NCI-H187 treated with DMSO at 0.1 percent for 48 hours (cell line): ENCODE data around the gene DXO.
"Not testable (repeated sequence)": the region's sequence is repeated elsewhere in the genome, so short reads cannot be mapped to it uniquely, and the experiment has no call there.

Experiments used
- DNase-seq: peaks from one replicate; lab custom pipeline; 2025; lab: John Stamatoyannopoulos, UW

The DXO gene

DNA sequence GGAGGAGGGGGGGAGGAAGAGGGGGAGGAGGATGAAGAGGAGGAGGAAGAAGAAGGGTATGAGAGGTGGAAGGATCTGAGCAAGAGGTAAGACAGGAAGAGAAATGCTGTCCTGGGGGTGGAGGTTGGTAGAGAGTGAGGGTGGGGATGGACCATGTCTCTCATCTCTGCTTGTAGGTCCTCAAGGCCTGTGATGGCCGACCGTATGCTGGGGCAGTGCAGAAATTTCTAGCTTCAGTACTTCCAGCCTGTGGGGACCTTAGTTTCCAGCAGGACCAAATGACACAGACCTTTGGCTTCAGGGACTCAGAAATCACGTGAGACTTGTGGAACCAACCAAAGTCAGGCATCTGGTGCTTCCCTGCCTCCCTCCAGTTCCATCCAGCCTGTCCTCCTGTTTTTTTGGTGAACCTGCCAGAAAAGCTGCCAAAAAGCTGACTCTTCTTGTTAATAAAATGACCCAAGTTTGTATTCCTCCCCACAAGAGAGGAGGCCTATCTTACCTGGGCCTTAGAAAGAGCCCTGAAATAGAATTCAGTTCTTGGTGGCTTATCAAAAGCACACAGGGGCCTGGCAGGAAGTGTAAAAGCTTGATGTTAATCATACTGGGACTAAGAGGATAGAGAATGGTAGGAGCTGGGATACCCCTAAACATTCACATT lies 7.4 kb upstream of the DXO start:
- no peak for DNase-seq

DNA sequence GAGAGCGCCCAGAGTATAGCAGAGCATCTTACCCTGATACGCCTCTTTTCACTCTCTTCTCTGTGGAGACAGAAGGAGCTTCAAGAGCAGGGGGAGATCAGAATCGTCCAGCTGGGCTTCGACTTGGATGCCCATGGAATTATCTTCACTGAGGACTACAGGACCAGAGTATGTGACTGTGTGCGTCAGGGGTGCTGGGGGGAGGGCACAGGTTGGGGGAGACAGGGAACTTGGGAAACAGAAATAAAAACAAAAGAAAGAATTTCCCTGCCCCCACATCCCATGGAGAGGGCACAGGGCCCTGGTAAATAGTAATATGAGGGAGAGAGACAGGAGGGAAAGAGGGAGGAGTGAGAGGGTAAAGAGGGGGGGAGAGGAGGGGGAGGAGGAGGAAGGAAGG lies 6.9 kb upstream of the DXO start:
- DNase-seq: no peak

DNA sequence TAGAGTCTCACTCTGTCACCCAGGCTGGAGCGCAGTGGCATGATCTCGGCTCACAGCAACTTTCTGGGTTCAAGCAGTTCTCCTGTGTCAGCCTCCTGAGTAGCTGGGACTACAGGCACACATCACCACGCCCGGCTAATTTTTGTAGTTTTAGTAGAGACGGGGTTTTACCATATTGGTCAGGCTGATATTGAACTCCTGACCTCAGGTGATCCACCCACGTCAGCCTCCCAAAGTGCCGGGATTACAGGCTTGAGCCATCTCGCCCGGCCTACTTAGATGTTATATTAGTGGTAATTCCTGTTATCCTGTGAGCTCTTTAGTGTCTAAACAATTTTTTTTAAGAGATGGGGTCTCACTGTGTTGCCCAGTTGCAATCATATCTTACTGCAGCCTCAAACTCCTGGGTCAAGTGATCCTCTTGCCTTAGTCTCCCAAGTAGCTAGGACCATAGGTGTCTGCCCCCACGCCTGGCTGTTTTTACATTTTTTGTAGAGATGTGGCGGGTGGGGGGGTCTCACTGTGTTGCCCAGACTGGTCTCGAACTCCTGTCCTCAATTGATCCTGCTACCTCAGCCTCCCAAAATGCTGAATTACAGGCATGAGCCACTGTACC lies 6.0 kb upstream of the DXO start:
- no peak for DNase-seq

DNA sequence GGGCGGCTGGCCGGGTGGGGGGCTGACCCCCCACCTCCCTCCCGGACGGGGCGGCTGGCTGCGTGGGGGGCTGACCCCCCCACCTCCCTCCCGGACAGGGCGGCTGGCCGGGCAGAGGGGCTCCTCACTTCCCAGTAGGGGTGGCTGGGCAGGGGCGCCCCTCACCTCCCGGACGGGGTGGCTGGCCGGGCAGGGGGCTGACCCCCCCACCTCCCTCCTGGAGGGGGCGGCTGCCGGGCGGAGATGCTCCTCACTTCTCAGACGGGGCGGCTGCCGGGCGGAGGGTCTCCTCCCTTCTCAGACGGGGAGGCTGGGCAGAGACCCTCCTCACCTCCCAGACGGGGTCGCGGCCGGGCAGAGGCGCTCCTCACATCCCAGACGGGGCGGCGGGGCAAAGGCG lies 4.1 kb upstream of the DXO start:
- DNase-seq: not testable (repeated sequence)

- DNase-seq: no peak
Observed at GRCh38 chr6:31972709-31973350, 892 bp upstream of the DXO start.

DNA sequence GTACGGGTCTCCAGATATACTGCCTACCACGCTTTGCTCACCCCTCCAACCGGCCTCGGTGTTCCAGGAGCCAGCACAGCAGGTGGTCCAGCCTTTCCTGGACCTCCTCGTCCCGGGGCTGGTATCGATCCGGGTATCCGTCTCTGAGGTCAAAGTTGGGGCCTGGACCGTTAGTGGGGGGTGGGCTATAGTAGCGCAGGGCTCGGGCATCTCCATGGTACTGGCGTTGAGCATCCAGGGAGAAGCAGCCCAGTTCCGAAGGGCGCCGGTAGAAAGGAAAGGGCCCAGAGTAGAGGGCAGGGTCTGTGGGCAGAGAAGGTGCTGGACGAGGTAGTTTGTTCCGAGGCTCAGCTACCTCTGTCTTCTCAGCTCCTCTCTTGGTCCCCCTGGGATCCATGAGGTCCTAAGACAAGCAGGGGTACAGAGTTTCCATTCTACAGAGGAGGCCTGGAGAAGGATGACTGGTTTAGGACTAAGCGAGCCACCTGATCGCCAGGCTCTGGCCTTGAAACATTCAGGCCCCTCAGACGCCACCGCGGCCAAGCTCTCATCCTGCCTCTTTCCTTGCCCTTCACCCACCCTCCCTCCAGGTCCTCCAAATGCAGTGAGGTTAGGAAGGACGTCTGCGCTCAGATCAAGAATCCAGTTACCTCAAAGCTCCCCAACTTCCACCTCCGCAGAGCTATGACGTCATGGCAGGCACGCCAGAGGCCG lies 502 bp downstream of the DXO start:
- DNase-seq: no peak

GRCh38 chr6:31970604-31971271 lies 1.2 kb downstream of the DXO start:
- no peak for DNase-seq

DNA sequence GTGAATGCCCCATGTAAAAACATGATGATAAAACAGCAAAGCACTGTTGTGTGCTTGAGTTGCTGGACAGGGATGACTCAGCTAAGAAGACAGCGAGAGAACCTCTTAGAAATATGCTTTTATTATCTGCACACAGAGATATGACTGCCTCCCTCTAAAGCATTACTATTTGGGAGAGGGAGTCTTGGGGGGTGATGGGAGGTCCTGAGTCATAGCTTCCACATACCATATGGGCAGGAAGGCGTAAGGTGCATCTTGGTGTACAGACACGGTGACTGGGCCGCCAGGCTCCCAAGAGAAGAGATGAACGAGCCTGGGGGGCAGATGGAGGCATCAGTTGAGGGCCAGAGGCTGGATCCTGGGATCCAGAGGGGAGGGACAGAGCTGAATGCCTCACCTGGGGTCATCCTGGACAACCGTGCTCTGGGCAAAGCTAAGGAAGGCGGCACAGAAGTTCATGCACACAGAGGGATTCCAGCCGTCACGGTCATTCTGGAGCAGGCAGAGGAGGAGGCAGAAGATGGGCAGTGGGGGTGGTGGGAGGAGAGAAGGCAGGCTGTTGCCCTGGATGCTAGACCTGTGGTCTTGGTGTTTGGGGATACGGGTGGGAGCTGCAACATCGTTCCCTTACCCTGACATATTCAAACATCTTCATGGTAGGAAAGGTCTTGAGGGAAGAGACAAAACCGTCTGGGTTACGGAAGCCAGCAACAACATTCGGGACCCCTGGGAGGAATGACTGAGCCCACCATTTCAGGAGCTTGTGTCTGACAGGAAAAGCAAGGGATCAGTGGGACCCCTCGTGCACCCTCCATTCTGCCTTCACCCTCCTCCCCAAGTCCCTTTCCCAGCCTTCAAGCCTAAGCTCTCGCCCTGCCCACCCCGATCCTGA lies 2.0 kb downstream of the DXO start:
- no peak for DNase-seq

DNA sequence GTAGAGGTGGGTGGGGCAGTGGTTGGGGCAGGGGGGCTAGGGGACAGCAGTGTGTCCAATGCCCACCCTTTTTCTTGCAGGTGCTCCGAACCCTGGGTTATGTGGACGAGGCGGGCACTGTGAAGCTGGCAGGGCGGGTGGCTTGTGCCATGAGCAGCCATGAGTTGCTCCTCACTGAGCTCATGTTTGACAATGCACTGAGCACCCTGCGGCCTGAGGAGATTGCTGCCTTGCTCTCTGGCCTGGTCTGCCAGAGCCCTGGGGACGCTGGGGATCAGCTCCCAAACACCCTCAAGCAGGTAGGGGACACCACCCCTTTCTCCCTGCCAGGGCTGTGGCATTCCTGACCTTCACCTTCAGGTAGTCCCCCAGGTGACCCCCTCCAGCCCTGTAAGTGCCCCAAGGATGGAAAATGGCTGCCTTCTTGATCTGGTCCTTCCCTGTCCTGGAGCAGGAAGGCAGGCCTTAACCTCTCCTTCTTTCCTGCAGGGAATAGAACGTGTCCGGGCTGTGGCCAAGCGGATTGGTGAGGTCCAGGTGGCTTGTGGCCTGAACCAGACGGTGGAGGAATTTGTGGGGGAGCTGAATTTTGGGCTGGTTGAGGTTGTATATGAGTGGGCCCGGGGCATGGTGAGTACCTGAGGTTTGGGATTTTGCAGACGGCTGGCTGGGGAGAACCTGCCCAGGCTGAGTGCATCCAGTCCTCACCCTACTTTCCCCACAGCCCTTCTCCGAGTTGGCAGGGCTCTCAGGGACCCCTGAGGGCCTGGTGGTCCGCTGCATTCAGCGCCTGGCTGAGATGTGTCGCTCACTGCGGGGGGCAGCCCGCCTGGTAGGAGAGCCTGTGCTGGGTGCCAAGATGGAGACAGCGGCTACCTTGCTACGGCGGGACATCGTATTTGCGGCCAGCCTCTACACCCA lies 2.9 kb downstream of the DXO start:
- no peak for DNase-seq

DNA sequence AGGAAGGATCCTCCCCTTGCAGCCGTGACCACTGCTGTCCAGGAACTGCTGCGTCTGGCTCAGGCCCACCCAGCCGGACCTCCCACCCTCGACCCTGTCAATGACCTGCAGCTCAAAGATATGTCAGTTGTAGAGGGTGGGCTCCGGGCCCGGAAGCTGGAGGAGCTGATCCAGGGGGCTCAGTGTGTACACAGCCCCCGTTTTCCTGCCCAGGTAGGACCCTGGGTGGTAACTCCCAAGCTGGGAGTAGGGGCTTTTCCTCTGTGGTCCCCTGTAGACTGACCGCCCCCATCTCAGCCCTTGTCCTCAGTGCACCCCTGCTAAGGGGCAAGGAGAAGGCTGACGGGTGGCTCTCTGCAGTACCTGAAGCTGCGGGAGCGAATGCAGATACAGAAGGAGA lies 3.6 kb downstream of the DXO start:
- no peak for DNase-seq

DNA sequence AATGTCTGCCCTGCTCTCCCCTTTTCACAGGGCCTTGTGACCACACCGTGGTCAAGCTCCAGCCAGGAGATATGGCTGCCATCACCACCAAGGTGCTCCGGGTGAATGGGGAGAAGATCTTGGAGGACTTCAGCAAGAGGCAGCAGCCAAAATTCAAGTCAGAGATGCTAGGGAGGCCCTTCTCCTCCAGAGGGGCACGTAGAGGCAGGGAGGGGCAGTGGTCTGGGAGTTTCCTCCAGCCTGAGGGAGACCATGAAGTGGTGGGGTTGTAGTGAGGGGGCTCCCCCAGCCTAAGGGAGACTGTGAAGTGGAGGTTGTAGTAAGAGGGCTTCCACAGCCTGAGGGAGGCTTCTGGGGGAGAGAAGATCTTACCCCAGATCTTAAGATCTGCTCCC lies 4.0 kb downstream of the DXO start:
- no peak for DNase-seq

- no peak for DNase-seq
Observed at GRCh38 chr6:31966997-31967925, 4.7 kb downstream of the DXO start.

GRCh38 chr6:31966506-31966905 lies 5.4 kb downstream of the DXO start:
- no peak for DNase-seq

GRCh38 chr6:31965700-31966099 lies 6.2 kb downstream of the DXO start:
- DNase-seq: no peak

- DNase-seq: no peak
Observed at GRCh38 chr6:31963921-31964320, 8.0 kb downstream of the DXO start.

GRCh38 chr6:31961616-31962015 lies 10.3 kb downstream of the DXO start:
- no peak for DNase-seq

DNA sequence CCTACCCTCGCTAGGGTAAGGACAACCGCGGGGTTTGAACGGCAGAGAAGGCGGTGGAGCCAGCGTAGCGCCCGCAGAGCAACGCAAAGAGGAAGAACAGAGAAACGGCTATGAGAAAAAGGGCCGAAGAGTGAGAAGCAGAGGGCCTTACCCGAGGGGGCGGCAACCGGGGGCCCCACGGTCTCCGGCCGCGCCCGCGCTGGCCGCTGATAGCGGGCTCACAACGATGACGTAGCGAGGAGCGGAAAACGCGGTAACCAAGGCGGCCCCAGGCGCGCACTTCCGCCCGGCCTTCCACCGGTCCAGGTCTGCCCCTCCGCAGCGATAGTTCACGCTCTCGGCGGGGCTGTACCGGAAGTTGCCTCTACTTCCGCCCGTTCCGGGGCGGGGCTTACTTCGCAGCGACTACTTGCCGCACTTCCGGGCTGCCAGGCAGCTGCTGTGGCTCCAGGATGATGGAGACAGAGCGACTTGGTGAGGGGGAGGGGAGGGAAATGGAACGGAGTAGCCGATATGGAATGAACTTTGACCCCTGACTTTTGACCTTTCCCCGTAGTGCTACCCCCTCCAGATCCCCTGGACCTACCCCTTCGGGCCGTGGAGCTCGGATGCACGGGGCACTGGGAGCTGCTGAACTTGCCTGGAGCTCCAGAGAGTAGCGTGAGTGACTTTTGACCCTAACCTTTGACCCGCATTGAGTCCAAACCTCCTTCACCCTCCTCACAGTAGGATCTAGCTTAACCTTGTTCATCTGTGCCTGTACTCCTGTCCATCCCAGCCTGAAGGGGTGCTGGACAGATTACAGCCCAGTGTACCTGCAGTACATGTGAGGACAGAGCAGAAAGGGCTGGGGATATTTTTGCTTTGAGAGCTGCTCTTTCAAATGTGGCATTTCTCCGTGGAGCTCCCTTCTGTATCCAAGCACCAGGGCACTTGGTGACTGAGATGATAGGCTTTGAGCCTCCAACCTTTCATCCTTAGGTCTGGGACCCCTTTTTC lies 12.9 kb downstream of the DXO start, which contains the start of the genes NELFE and SKIC2:
Gene NELFE (minus strand): TSS at position 231 of the 999 bp plus-strand sequence. CDS start 525 bp downstream, outside the sequence.
Gene SKIC2 (plus strand): TSS at position 435 of the 999 bp plus-strand sequence. CDS start 18 bp downstream, at position 453.
- DNase-seq: peak; percentile 72

DNA sequence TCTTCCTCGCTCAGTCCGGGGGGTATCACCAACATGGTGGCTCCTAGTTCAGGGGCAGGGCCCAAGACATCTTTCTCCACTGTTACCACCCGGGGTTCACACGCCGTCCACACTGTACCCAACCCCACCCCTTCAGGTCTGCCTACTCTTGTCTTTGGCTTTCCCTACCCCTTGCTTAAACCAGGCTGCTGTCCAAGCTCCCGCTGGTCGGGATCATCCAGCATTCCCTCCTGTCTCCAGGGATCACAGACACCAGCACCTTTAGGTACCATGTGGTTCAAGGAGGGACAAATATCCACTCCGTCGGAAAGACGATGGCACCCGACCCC lies 13.6 kb downstream of the DXO start:
- DNase-seq: no peak
